GM04504 (cell line): ENCODE results near the gene SPESP1.
"Not testable (repeated sequence)": the region's sequence is repeated elsewhere in the genome, so short reads cannot be mapped to it uniquely, and the experiment has no call there.

Source experiments
- DNase-seq: peaks from one replicate; pipeline ENCODE4 v3.0.0-alpha.2; 2012; ENCODE audit warnings: low read depth

Gene SPESP1

GRCh38 chr15:68963719-68964118, 33.4 kb downstream of the SPESP1 start:
- not testable (repeated sequence) for DNase-seq

- no peak for DNase-seq
Observed at GRCh38 chr15:68966996-68967395, 36.7 kb downstream of the SPESP1 start.

GRCh38 chr15:68967948-68968347, 37.6 kb downstream of the SPESP1 start:
- no peak for DNase-seq

GRCh38 chr15:68969298-68969697, 39.0 kb downstream of the SPESP1 start:
- no peak for DNase-seq

GRCh38 chr15:68972201-68973065, 42.1 kb downstream of the SPESP1 start:
- no peak for DNase-seq

- not testable (repeated sequence) for DNase-seq
Observed at GRCh38 chr15:68975651-68976160, 45.4 kb downstream of the SPESP1 start.

GRCh38 chr15:68977426-68977825, 47.1 kb downstream of the SPESP1 start:
- not testable (repeated sequence) for DNase-seq

- no peak for DNase-seq
Observed at GRCh38 chr15:68979006-68979405, 48.7 kb downstream of the SPESP1 start.

- no peak for DNase-seq
Observed at GRCh38 chr15:68979816-68980215, 49.5 kb downstream of the SPESP1 start.

- DNase-seq: no peak
Observed at GRCh38 chr15:68980786-68981185, 50.5 kb downstream of the SPESP1 start.

GRCh38 chr15:68981941-68982340, 51.6 kb downstream of the SPESP1 start:
- DNase-seq: no peak

- no peak for DNase-seq
Observed at GRCh38 chr15:68982976-68983563, 52.7 kb downstream of the SPESP1 start.

GRCh38 chr15:68983961-68984481, 53.7 kb downstream of the SPESP1 start:
- DNase-seq: no peak

- DNase-seq: no peak
Observed at GRCh38 chr15:68984586-68984985, 54.3 kb downstream of the SPESP1 start.

GRCh38 chr15:68985361-68985891, 55.1 kb downstream of the SPESP1 start:
- DNase-seq: no peak

GRCh38 chr15:68986322-68986721, 56.0 kb downstream of the SPESP1 start:
- no peak for DNase-seq

- DNase-seq: no peak
Observed at GRCh38 chr15:68987120-68987519, 56.8 kb downstream of the SPESP1 start.

- DNase-seq: no peak
Observed at GRCh38 chr15:68987676-68988075, 57.4 kb downstream of the SPESP1 start.

GRCh38 chr15:68989541-68990230, 59.4 kb downstream of the SPESP1 start:
- no peak for DNase-seq

GRCh38 chr15:68990231-68990991, 60.1 kb downstream of the SPESP1 start:
- no peak for DNase-seq

- DNase-seq: no peak
Observed at GRCh38 chr15:68990992-68991500, 60.7 kb downstream of the SPESP1 start.
